ENCODE results near the gene OLFM3. TPM values are rescaled to one million over a fixed set of nuclear protein-coding genes. Genes with fewer than 3 reads are reported as not detected.

OLFM3 gene
- total and polyA plus RNA-seq, 10 of the 15 experiments (the other 5 are each of a cell fraction or from before 2014, with no cell fraction given) = 0.09 to 0.33 TPM; not detected in 8

GRCh38 chr1:101756411-101756810, 240.3 kb downstream of the OLFM3 start:
- TF ChIP-seq NKRF (conservative IDR thresholded peaks at IDR 0.05) (no peak), USF2 (IDR thresholded peaks at IDR 0.05; ENCODE audit: borderline replicate concordance, low read depth, low read length) (no peak), JUND (IDR thresholded peaks at IDR 0.05; ENCODE audit: low read depth, low read length) (no peak)
- no peaks in the 10 kb centered on the region for H3K79me2 ChIP-seq (ENCODE audit: control insufficient read depth, insufficient read depth, low read length)
- H4K20me1 ChIP-seq (ENCODE audit: control insufficient read depth, insufficient read depth) = no peaks in the 10 kb centered on the region
- no peaks in the 10 kb centered on the region for H3K4me1 ChIP-seq (ENCODE audit: control insufficient read depth, insufficient read depth, low read length)
- H3K27ac ChIP-seq (ENCODE audit: control insufficient read depth, insufficient read depth) = no peak overlapping the region
- BruUV-seq (replicated peaks) = no TSS peak
- ChIA-PET RAD21 (ENCODE audit: unreplicated experiment) (no interaction called here), CTCF (interaction anchor here (0.7 kb wide), 1 partner anchor 16 kb away, joined by 3 read pairs; no protein-coding TSS in a partner anchor), POLR2A (no interaction called here), SMC1A (ENCODE audit: uncharacterized antibody, unreplicated experiment) (no interaction called here)
- no peak overlapping the region for H2AFZ ChIP-seq (ENCODE audit: control insufficient read depth, low read depth, low read length)
- in situ Hi-C loops (cut with MboI) (no loop called here), intact Hi-C loops (cut with micrococcal nuclease; ENCODE audit: unreplicated experiment) (no loop called here)
- no peak for FAIRE-seq
- no peak overlapping the region for H3K4me3 ChIP-seq
- no peaks in the 10 kb centered on the region for H3K36me3 ChIP-seq (ENCODE audit: control insufficient read depth in 2 of 2, insufficient read depth in 2 of 2, low read length in 1 of 2)
- 44% methylated on average over 2 of the region's 2 CpGs for WGBS (ENCODE audit: insufficient coverage, insufficient replicate concordance, low lambda C conversion rate, missing lambda C conversion rate)
- no peaks in the 10 kb centered on the region for H3K9me3 ChIP-seq (replicated peaks; ENCODE audit: control insufficient read depth, insufficient read depth, low read length)
- no peaks in the 10 kb centered on the region for H3K27me3 ChIP-seq (replicated peaks in 1 of 2; ENCODE audit: control insufficient read depth in 2 of 2, insufficient read depth in 2 of 2, low read length in 1 of 2)
- H3K9ac ChIP-seq (ENCODE audit: control insufficient read depth, insufficient read depth, low read length) = no peak overlapping the region
- H3K4me2 ChIP-seq (ENCODE audit: control insufficient read depth, insufficient read depth) = no peak overlapping the region
- DNase-seq (ENCODE audit: low read depth, low spot score) = no peak
- no peak for ATAC-seq

Small RNA genes lying within 50 kb of the gene (small RNA-seq; reads per million reads assigned to genes)
- not detected for gene RNU6-352P

All from GM12878 (cell line).